Tibial artery (tissue), 4 donors: Measurements from ENCODE around the gene LHFPL6.

Source experiments
- DNase-seq, 2 donors: peaks; one replicate each; pipeline ENCODE4 v3.0.0-alpha.2; 2019
- H3K27ac ChIP-seq, 2 donors: fragments of 200-600 bp; sonication (generic) in 1 of 2; 1 replicate in 1 of 2; 2 replicates in 1 of 2; pipeline ENCODE4 v1.5.1; 2018 to 2019; ENCODE audit warnings: mild to moderate bottlenecking in 1 of 2
- H3K27me3 ChIP-seq, 2 donors: fragments of 200-600 bp; sonication (generic) in 1 of 2; one replicate each; pipeline versions ENCODE4 v1.5.1 to v1.6.0; 2016 to 2019
- H3K36me3 ChIP-seq, 3 donors: fragments of 200-600 bp; sonication (generic) in 2 of 3; one replicate each; pipeline ENCODE4 v1.5.1; 2016 to 2019; ENCODE audit warnings: mild to moderate bottlenecking in 2 of 3
- H3K4me1 ChIP-seq, 4 donors: fragments of 200-600 bp; sonication (generic) in 2 of 4; 1 replicate in 3 of 4; 2 replicates in 1 of 4; pipeline ENCODE4 v1.5.1; 2016 to 2019
- H3K4me3 ChIP-seq, 2 donors: fragments of 200-600 bp; sonication (generic) in 1 of 2; 1 replicate in 1 of 2; 2 replicates in 1 of 2; pipeline ENCODE4 v1.5.1; 2018 to 2019; ENCODE audit warnings: mild to moderate bottlenecking in 2 of 2
- H3K9me3 ChIP-seq, 3 donors: fragments of 200-600 bp; sonication (generic) in 1 of 3; one replicate each; pipeline ENCODE4 v1.5.1; 2016 to 2019
- CTCF ChIP-seq, 2 experiments: fragments of 200-600 bp in 1 of 2; fragments of 450-650 bp in 1 of 2; IDR thresholded peaks; one replicate each; pipeline ENCODE4 v1.5.1; 2017 to 2019; ENCODE audit warnings: antibody characterized with exemption in 2 of 2, mild to moderate bottlenecking in 1 of 2, moderate library complexity in 1 of 2
- intact Hi-C: fragments of 100-400 bp; cut with DNase I; formaldehyde crosslinking; loops from one replicate; pipeline ENCODE4 v1.15.0; 2023; ENCODE audit warnings: low total_unique reads

LHFPL6 gene

GRCh38 chr13:39612023-39612637 is 9.1 kb upstream of the LHFPL6 start:
- Histone ChIP-seq H3K36me3 (no peaks in the 10 kb centered on the region), H3K27ac (no peak overlapping the region), H3K9me3 (no peaks in the 10 kb centered on the region), H3K27me3 (no peaks in the 10 kb centered on the region), H3K4me3 (no peak overlapping the region), H3K4me1 (no peaks in the 10 kb centered on the region)
- intact Hi-C loops, result no loop called here
- TF ChIP-seq CTCF (IDR thresholded peaks at IDR 0.05), result peak; percentile 81 to 92
- peak in 1 of 2 donors; percentile 85 for DNase-seq

GRCh38 chr13:39607876-39608275 is 4.9 kb upstream of the LHFPL6 start:
- H3K4me1 ChIP-seq, result peaks cover 0 to 10% (median 4%) of the 10 kb centered on the region in 4 donors
- TF ChIP-seq CTCF (IDR thresholded peaks at IDR 0.05), result no peak
- no peak overlapping the region for H3K27ac ChIP-seq
- no peak for DNase-seq
- intact Hi-C loops, result loop anchor here (5.0 kb wide), 2 partner anchors 191 to 461 kb away; no protein-coding TSS in a partner anchor
- H3K27me3 ChIP-seq, result no peaks in the 10 kb centered on the region
- no peaks in the 10 kb centered on the region for H3K9me3 ChIP-seq
- H3K4me3 ChIP-seq, result no peak overlapping the region
- H3K36me3 ChIP-seq, result no peaks in the 10 kb centered on the region

GRCh38 chr13:39605677-39606320 is 2.8 kb upstream of the LHFPL6 start:
- intact Hi-C loops, result loop anchor here (5.0 kb wide), 2 partner anchors 188 to 458 kb away; no protein-coding TSS in a partner anchor
- Histone ChIP-seq H3K4me3 (no peak overlapping the region), H3K4me1 (peaks cover 0 to 20% (median 5%) of the 10 kb centered on the region in 4 donors), H3K9me3 (no peaks in the 10 kb centered on the region), H3K36me3 (no peaks in the 10 kb centered on the region), H3K27me3 (no peaks in the 10 kb centered on the region), H3K27ac (no peak overlapping the region)
- no peak for TF ChIP-seq CTCF (IDR thresholded peaks at IDR 0.05)
- no peak for DNase-seq

- TF ChIP-seq CTCF (IDR thresholded peaks at IDR 0.05), result no peak
Measured at GRCh38 chr13:39604756-39605155, 1.8 kb upstream of the LHFPL6 start.

GRCh38 chr13:39603424-39603947 is 493 bp upstream of the LHFPL6 start:
- no peak for DNase-seq
- Histone ChIP-seq H3K4me3 (peak overlapping the region; percentile 74 to 81), H3K27me3 (no peaks in the 10 kb centered on the region), H3K36me3 (no peaks in the 10 kb centered on the region), H3K9me3 (no peaks in the 10 kb centered on the region), H3K27ac (peak overlapping the region; percentile 89 to 91), H3K4me1 (peaks cover 0 to 42% (median 7%) of the 10 kb centered on the region in 4 donors)
- intact Hi-C loops, result no loop called here
- no peak for TF ChIP-seq CTCF (IDR thresholded peaks at IDR 0.05)

More at GRCh38 chr13:39604756-39605155, 1.8 kb upstream of the LHFPL6 start:
- H3K4me3 ChIP-seq, result no peak overlapping the region
- no peak overlapping the region for H3K27ac ChIP-seq
- DNase-seq, result no peak
- no peaks in the 10 kb centered on the region for H3K36me3 ChIP-seq
- no peaks in the 10 kb centered on the region for H3K9me3 ChIP-seq
- intact Hi-C loops, result loop anchor here (5.0 kb wide), 2 partner anchors 187 to 457 kb away; no protein-coding TSS in a partner anchor
- peaks cover 0 to 29% (median 5%) of the 10 kb centered on the region in 4 donors for H3K4me1 ChIP-seq
- H3K27me3 ChIP-seq, result no peaks in the 10 kb centered on the region
